ENCODE measurements around the gene MPP3. TPM values are rescaled to one million over a fixed set of nuclear protein-coding genes. Genes with fewer than 3 reads are reported as not detected.

Gene MPP3
- total RNA-seq, 1 experiment from 2014 or later, result 6.9 TPM

DNA sequence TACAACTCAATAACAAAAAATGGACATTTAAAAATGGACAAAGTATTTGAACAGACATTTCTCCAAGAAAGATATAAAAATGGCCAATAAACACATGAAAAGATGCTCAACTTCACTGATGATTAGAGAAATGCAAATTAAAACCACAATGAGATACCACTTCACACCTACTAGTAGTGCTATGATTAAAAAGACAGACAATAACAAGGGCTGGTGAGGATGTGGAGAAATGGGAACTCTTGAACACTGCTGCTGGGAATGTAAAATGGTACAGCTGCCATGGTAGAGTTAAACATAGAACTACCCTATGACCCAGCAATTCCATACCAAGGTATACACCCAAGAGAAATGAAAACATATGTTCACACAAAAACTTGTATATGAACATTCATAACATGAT lies 27.8 kb downstream of the MPP3 start:
- Histone ChIP-seq H3K4ac (ENCODE audit: low read depth, low read length) (no peak overlapping the region), H3K9me3 (ENCODE audit: control insufficient read depth, low read depth, low read length) (no peaks in the 10 kb centered on the region), H3K79me2 (ENCODE audit: insufficient read depth, low read length) (no peaks in the 10 kb centered on the region), H3K9ac (ENCODE audit: extremely low read depth, insufficient read length, low read length) (no peak overlapping the region), H4K8ac (replicated peaks; ENCODE audit: insufficient read length, low read depth, low read length) (no peak overlapping the region), H3K4me1 (ENCODE audit: insufficient read depth, low read length) (peaks cover 13% of the 10 kb centered on the region; the same call in 1 of the 2 replicates), H2AK5ac (ENCODE audit: insufficient read length, low read length) (no peak overlapping the region), H2BK15ac (ENCODE audit: low read depth, low read length) (no peak overlapping the region), H3K23ac (ENCODE audit: insufficient read length, low read depth, low read length) (no peak overlapping the region), H4K91ac (ENCODE audit: insufficient read length, low read depth, low read length) (no peak overlapping the region), H2AFZ (ENCODE audit: low read length) (no peak overlapping the region), H2BK120ac (ENCODE audit: low read depth, low read length, poor library complexity, severe bottlenecking) (no peak overlapping the region), H2BK20ac (ENCODE audit: low read depth, low read length, poor library complexity, severe bottlenecking) (no peak overlapping the region), H3T11ph (ENCODE audit: low read length) (no peak overlapping the region), H4K20me1 (ENCODE audit: control insufficient read depth, insufficient read depth, insufficient read length) (no peaks in the 10 kb centered on the region), H3K79me1 (ENCODE audit: insufficient read depth, low read depth, low read length, poor library complexity, severe bottlenecking) (no peaks in the 10 kb centered on the region), H3K27me3 (ENCODE audit: insufficient read depth, low read length) (no peaks in the 10 kb centered on the region), H3K18ac (ENCODE audit: insufficient read length, low read depth, low read length) (no peak overlapping the region), H3K27ac (ENCODE audit: insufficient read length, low read depth, low read length) (no peak overlapping the region), H2BK12ac (ENCODE audit: insufficient read length, low read depth, low read length) (no peak overlapping the region), H2BK5ac (ENCODE audit: insufficient read length, low read length) (no peak overlapping the region), H3K4me2 (ENCODE audit: insufficient read depth, insufficient read length, low read length) (no peak overlapping the region), H4K5ac (ENCODE audit: insufficient read length, low read depth, low read length) (no peak overlapping the region), H3K14ac (ENCODE audit: insufficient read depth, low read length) (no peak overlapping the region), H3K56ac (ENCODE audit: insufficient read length, low read depth, low read length) (no peak overlapping the region), H3K23me2 (ENCODE audit: insufficient read length, low read depth, low read length, poor library complexity, severe bottlenecking) (no peaks in the 10 kb centered on the region)
- H3K27me3 Mint-ChIP-seq (ENCODE audit: low read depth), result no peaks in the 10 kb centered on the region; the same call in 1 of the 2 replicates
- TF ChIP-seq, protein P1, sequence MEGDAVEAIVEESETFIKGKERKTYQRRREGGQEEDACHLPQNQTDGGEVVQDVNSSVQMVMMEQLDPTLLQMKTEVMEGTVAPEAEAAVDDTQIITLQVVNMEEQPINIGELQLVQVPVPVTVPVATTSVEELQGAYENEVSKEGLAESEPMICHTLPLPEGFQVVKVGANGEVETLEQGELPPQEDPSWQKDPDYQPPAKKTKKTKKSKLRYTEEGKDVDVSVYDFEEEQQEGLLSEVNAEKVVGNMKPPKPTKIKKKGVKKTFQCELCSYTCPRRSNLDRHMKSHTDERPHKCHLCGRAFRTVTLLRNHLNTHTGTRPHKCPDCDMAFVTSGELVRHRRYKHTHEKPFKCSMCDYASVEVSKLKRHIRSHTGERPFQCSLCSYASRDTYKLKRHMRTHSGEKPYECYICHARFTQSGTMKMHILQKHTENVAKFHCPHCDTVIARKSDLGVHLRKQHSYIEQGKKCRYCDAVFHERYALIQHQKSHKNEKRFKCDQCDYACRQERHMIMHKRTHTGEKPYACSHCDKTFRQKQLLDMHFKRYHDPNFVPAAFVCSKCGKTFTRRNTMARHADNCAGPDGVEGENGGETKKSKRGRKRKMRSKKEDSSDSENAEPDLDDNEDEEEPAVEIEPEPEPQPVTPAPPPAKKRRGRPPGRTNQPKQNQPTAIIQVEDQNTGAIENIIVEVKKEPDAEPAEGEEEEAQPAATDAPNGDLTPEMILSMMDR (conservative IDR thresholded peaks at IDR 0.05), result no peak
- H3K4me1 Mint-ChIP-seq, result peaks cover 33% of the 10 kb centered on the region in 2 experiments
- no peak for DNase-seq
- no peak overlapping the region for H3K4me3 Mint-ChIP-seq
- no peak overlapping the region for H3K27ac Mint-ChIP-seq
- H3K9me3 Mint-ChIP-seq, result peaks cover 0 to 2% of the 10 kb centered on the region in 2 experiments; a peak in 1 of 5 replicates
- H3K36me3 Mint-ChIP-seq (ENCODE audit: insufficient read depth in 1 of 3, low read depth in 3 of 3), result peaks cover 0 to 9% (median 4%) of the 10 kb centered on the region in 3 experiments; a peak in 6 of 7 replicates

Measured in H9 (cell line).